ENCODE measurements around the gene DCN. TPM values are rescaled to one million over a fixed set of nuclear protein-coding genes. Genes with fewer than 3 reads are reported as not detected.

The DCN gene
- total and polyA plus RNA-seq, 2 experiments from 2014 or later = 0.92 to 5.0 TPM

DNA sequence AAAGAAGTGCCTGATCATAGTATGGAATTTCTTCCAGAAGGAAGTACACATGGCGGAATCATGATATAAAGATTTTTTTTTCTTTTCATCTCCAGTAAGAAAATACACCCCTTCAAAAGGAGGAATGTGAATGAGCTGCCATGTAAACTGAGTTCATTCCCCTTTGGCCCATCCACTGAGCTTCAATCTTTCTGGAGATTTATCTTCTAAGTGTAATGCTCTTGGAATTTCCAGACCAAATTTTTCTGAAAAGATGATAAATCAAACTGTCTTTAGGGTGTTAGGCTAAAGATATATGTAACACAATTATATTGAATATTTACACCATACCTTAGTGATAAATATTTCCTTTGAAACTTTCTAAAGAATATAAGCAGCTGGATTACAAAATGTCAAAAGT lies 5.2 kb downstream of the DCN start:
- Histone ChIP-seq H3K36me3 (no peaks in the 10 kb centered on the region), H3K4me3 (no peak overlapping the region), H3K27ac (no peak overlapping the region)

DNA sequence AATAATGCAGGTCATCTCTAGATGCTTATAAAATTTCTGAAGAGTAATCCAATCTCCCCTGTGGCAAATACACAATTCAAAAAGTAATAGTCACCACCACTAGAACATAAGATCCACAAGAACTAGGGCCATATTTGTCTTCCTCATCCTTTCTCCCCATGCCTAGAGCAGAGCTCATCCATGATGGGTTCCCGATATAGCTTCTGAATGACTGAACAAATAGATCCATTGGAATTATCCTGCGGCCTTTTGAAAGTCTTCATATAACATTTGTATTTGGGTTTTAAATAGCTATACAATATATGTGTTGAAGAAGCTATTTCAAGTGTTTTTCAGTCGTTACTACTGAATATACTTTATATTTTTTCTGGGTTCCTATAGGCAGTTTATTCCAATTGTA lies 5.7 kb downstream of the DCN start:
- H3K4me3 ChIP-seq = no peak overlapping the region
- no peaks in the 10 kb centered on the region for H3K9me3 ChIP-seq (ENCODE audit: low read depth)
- H3K27me3 ChIP-seq = no peaks in the 10 kb centered on the region
- no peak overlapping the region for H3K27ac ChIP-seq
- no peaks in the 10 kb centered on the region for H3K36me3 ChIP-seq
- H3K4me1 ChIP-seq (ENCODE audit: low read depth) = no peaks in the 10 kb centered on the region
- no peak for DNase-seq (ENCODE audit: low read depth in 1 of 2, low spot score in 1 of 2)
- TF ChIP-seq, protein P1, sequence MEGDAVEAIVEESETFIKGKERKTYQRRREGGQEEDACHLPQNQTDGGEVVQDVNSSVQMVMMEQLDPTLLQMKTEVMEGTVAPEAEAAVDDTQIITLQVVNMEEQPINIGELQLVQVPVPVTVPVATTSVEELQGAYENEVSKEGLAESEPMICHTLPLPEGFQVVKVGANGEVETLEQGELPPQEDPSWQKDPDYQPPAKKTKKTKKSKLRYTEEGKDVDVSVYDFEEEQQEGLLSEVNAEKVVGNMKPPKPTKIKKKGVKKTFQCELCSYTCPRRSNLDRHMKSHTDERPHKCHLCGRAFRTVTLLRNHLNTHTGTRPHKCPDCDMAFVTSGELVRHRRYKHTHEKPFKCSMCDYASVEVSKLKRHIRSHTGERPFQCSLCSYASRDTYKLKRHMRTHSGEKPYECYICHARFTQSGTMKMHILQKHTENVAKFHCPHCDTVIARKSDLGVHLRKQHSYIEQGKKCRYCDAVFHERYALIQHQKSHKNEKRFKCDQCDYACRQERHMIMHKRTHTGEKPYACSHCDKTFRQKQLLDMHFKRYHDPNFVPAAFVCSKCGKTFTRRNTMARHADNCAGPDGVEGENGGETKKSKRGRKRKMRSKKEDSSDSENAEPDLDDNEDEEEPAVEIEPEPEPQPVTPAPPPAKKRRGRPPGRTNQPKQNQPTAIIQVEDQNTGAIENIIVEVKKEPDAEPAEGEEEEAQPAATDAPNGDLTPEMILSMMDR (IDR thresholded peaks at IDR 0.05; ENCODE audit: low read depth, low read length) = no peak

More for the DNA sequence above, 5.2 kb downstream of the DCN start:
- no peak for DNase-seq (ENCODE audit: low read depth in 1 of 2, low spot score in 1 of 2)
- H3K9me3 ChIP-seq (ENCODE audit: low read depth) = no peaks in the 10 kb centered on the region
- TF ChIP-seq, protein P1 (IDR thresholded peaks at IDR 0.05; ENCODE audit: low read depth, low read length) = no peak
- H3K27me3 ChIP-seq = no peaks in the 10 kb centered on the region
- no peaks in the 10 kb centered on the region for H3K4me1 ChIP-seq (ENCODE audit: low read depth)

DNA sequence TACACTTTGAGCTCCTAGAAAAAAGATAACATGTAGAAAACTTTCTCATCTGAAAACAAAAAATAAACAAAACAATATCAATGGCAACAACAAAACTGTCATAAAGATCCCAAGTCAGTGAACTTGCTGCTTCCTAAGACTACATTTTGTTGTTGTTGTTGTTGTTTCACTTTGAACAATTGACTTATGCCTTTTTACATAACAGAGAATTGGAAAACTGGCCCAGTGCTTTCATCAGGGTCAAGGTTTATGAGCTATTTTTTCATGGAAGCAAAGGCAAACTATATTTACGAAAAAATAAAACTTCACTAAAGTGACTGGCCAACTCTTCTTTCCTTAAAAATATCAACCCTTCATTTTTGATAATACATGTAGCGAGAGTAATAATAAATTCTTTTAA lies 6.3 kb downstream of the DCN start:
- TF ChIP-seq, protein P1 (IDR thresholded peaks at IDR 0.05; ENCODE audit: low read depth, low read length) = no peak
- no peak overlapping the region for H3K27ac ChIP-seq

DNA sequence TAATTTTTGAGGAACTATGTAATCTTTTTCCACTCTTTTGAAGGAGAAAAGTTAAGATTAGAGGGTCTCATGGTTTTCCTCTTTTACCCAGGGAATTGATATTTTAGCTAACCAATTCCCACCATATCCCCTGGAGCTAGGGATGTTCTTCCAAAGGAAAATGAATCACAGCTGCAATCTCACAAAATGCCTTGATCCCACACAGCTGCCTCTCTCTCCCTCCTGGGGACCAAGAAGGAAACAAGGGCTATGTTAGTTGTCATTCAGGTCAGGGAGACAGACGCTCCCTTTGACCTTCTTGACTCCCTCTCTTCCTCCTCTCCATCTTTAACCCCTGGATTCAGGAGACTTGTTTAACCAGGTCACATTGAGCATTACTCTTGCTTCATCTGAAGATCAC lies 9.5 kb downstream of the DCN start:
- Histone ChIP-seq H3K4me3 (no peak overlapping the region), H3K27me3 (no peaks in the 10 kb centered on the region), H3K27ac (no peak overlapping the region), H3K36me3 (no peaks in the 10 kb centered on the region), H3K9me3 (ENCODE audit: low read depth) (no peaks in the 10 kb centered on the region), H3K4me1 (ENCODE audit: low read depth) (no peaks in the 10 kb centered on the region)
- DNase-seq (ENCODE audit: low read depth in 1 of 2, low spot score in 1 of 2) = no peak
- TF ChIP-seq, protein P1 (IDR thresholded peaks at IDR 0.05; ENCODE audit: low read depth, low read length) = no peak

More for the DNA sequence above, 6.3 kb downstream of the DCN start:
- Histone ChIP-seq H3K36me3 (no peaks in the 10 kb centered on the region), H3K4me1 (ENCODE audit: low read depth) (no peaks in the 10 kb centered on the region), H3K9me3 (ENCODE audit: low read depth) (no peaks in the 10 kb centered on the region), H3K27me3 (no peaks in the 10 kb centered on the region), H3K4me3 (no peak overlapping the region)
- no peak for DNase-seq (ENCODE audit: low read depth in 1 of 2, low spot score in 1 of 2)

DNA sequence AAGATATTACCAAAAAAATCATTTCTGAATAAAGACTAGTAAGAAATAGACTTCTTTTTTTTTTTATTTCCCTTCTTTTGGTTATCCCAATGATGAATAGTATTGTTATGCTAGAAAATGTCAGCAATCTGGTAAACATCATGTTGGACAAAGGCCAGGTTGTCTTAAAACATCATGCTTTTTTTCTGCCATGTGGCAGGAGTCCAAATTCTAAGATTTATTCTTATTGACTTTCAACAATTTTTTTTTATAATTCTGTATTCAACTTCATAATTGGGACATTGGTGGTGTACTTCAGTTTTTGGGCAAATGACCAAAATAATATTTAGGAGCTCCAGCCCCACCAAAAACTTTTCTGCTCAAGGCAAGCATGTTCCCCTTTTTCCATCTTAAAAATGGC lies 10.5 kb downstream of the DCN start:
- Histone ChIP-seq H3K4me3 (no peak overlapping the region), H3K4me1 (ENCODE audit: low read depth) (no peaks in the 10 kb centered on the region), H3K9me3 (ENCODE audit: low read depth) (no peaks in the 10 kb centered on the region), H3K36me3 (no peaks in the 10 kb centered on the region), H3K27me3 (no peaks in the 10 kb centered on the region), H3K27ac (no peak overlapping the region)
- peak in 1 of 2 donors; percentile 63 for DNase-seq (ENCODE audit: low read depth in 1 of 2, low spot score in 1 of 2)
- TF ChIP-seq, protein P1 (IDR thresholded peaks at IDR 0.05; ENCODE audit: low read depth, low read length) = no peak

DNA sequence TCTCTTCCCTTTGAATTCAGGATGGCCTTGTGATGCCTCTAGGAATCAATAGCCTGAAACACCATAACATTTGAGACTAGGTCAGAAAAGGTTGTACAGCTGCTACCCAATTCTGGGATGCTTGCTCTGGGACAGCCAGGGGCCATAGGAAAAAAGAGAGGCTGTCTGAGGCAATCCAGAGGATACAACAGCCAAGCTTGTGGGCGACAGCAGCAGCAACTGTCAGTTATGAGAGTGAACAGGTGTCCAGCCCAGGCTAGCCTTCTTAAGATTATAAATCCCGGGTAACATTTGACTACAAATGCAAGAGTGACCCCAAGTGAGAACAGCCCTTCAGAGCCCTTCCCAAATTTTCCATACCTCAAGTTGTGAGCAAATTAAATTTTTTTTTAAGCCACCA lies 11.1 kb downstream of the DCN start:
- Histone ChIP-seq H3K36me3 (no peaks in the 10 kb centered on the region), H3K4me3 (no peak overlapping the region), H3K4me1 (ENCODE audit: low read depth) (no peaks in the 10 kb centered on the region), H3K27ac (no peak overlapping the region), H3K27me3 (no peaks in the 10 kb centered on the region), H3K9me3 (ENCODE audit: low read depth) (no peaks in the 10 kb centered on the region)
- TF ChIP-seq, protein P1 (IDR thresholded peaks at IDR 0.05; ENCODE audit: low read depth, low read length) = no peak
- peak in 1 of 2 donors; percentile 63 for DNase-seq (ENCODE audit: low read depth in 1 of 2, low spot score in 1 of 2)
